Stimulated activated naive CD4-positive, alpha-beta T cell (primary cell): ENCODE data around the gene TXNDC8.

Experiments used
- DNase-seq, 6 experiments: peaks; one replicate each; lab custom pipeline; 2025; lab: John Stamatoyannopoulos, UW

TXNDC8 gene

GRCh38 chr9:110278080-110278707, 59.5 kb downstream of the TXNDC8 start:
- no peak for DNase-seq

DNA sequence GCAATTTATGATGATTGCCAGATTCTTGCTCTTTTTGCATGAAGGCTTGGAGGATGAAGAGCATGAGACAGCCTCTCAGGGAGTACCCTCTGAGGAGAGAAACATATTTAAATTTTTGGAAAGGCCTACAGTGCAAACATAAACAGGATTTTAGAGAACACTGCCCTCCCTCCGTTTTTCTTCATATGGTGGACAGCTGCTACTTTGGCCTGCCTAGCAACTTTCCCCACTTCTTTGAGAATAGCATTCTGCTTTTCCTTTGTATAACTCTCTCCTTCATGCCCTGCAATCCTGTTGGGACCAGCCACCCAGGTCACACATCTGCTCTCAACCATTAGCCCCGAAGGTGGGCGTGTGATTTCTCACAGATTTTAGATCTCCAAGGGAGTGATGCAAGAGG, 60.9 kb downstream of the TXNDC8 start:
- DNase-seq, result no peak

- no peak for DNase-seq
Measured at GRCh38 chr9:110270211-110270995, 67.3 kb downstream of the TXNDC8 start.

DNA sequence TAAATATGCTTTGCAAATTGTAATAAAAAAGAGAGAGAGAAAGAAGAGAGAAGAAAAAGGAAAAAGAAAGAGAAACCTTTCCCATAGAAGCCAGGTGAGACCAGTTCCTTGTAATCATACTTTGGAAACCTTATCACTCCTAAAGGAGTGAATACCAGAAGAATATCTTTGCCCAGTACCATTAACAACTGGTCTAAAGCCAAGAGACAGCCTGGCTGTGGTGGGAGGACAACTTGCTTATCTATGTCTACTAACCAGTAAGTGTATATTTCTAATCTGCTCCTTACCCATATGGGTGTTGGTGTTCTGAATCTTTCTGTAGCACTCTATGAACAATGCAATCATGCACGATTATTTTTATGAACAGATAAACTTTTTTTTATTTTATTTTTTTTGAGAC, 70.9 kb downstream of the TXNDC8 start:
- no peak for DNase-seq

GRCh38 chr9:110261632-110262031, 76.0 kb downstream of the TXNDC8 start:
- DNase-seq, result no peak

DNA sequence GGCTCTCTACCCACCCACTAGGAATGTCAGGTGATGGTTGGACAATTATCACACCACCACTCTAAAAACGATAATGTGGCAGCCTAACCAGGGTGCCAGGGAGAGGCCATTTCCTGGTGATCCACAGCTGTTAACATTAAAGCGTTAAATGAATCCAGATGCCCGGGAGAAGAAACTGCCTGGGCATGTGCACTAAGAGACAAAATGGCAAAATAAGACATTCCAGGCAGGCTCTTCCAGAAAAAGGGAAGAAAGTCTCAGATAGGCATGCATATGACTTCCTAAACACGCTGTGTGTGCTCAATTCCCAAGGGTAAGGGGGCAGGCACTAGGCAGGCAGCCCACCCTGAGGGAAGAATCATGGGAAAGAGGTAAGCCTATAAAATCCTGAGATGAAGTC, 76.8 kb downstream of the TXNDC8 start:
- no peak for DNase-seq

DNA sequence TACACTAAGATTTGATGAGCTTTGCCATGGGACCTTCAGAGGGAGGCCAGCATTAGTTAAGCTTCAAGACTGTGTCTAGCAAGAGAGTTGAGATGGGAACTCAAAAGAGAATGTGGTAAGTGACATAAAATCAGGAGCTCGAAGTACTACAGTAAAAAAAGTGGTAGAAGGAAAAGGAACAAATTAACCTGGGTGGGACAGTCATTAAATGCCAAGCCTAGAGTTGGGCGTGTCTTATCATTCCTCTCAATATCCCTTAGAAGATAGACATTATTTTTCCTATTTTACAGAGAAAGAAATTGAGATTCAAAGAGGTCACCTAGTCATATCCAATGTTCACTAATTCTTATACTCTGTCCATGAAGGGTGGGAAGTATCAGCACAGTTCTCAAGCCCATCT, 78.1 kb downstream of the TXNDC8 start:
- no peak for DNase-seq

- DNase-seq, result no peak
Measured at GRCh38 chr9:110258690-110259091, 79.0 kb downstream of the TXNDC8 start.

GRCh38 chr9:110257956-110258355, 79.7 kb downstream of the TXNDC8 start:
- DNase-seq, result no peak

DNA sequence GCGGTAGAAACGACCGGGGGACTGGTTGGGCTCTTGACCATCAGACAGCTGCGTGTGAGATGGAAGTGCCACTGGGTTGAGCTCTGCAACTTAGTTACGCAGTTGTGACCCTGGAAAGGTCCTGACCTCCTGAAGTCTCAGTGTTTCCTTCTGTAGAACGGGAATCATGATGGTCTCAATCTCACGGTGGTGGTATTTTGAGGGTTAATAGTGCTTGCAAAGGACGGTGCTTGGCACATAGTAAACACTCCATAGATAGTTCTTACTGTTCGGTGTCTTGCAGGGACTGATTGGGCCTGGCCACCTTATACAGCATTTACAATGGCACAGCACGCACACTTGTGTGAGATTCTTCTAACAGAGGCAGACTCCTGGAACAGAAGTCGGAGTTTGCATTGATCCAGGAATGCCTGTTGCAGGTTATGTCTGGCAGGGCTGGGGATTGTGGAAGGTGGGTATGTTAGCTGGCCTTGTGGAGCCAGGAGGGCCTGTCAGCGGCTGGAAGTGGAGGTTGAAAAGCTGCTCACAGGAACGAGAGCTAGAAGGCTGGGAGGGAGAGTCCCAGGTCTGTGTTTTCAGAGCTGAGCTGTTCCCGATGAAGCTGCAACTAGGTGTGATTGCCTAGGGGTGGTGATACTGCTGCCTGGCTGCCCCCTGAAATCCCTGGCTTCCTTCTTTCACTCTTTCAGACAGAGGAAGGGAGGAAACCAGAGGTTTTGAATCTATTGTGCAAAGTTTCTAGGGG, 80.4 kb downstream of the TXNDC8 start:
- peak in 1 of 6 experiments; percentile 39 for DNase-seq

DNA sequence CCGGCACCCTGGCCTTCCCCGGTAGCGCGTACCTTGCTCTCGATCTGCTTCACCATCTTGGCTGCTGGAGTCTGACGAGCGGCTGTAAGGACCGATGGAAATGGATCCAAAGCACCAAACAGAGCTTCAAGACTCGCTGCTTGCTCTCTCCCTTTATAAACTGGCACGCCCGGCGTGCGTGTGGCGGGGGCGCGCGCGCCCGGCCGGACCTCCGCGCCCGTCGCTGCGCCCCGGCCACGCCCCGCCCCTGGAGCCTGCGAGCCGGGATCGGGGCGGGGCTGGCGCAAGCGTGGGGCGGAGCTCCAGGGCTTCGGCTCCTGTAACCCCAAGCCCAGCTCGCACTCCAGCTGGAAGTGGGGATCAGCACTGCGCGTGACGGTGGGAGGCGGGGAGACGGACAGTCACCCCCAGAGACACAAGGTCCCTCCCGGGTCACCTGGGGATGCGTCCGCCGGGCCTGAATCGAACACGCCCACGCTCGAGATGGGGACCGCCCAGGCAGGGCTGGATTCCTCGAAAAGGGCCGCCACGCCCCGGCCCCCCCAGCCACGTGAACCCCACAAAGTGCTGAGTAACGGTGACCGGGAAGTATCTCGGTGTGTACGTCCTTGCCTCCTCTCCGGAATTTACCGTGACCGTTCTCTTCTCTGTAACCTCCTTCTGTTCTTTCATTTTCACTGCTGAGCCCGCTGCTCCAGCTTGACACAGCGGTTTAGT, 81.1 kb downstream of the TXNDC8 start, which contains the start of gene TXN:
Gene TXN, minus strand, starts transcription at position 128 of the 717 bp plus-strand sequence. Its CDS starts 72 bp downstream, at position 56.
- DNase-seq, result peak; percentile 59 to 83 (median 72)

DNA sequence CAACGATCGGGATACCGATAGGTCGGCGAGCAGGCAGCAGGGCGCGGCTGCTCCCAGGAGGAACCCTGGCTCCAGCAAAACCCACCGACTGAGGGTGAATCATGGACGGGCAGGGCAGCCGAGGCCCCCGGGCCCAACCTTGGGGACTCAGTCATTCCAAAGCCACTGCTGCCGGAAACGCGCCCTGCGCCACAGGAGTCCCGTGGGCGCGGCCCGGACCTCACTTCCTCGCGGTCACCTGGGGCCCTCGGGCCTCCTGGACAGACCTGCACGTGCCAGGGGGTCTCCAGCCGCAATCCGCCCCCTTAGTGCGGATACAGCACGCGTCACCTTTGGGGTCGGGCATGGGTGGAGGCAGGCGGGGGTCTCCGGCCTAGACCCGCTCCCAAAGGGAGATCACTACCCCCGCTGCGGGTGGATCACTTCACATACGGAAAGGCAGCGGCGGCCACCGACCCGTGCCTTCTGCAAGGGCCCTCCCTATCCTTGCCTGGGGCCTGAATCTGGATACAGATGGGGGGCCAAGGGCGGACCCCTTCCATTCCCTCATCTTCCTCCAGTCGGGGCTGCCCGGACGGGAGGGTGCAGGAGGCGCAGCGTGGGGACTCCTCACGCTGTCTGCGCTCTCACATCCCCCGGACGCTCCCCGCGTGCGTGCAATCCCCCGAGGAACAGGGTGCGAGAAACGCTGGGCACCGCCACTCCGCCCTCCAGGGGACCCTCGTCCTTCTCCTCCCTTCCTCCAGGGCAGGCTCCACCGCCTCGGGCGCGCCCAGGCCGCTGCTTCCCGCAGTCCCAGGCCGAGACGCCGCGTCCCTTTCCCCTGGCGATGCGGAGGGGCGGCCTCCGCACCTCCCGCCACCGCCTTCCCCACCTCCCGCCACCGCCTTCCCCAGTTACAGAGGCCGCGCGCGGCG, 81.9 kb downstream of the TXNDC8 start:
- DNase-seq, result peak in 2 of 6 experiments; percentile 16 to 73

GRCh38 chr9:110255034-110255462, 82.6 kb downstream of the TXNDC8 start:
- DNase-seq, result peak in 1 of 6 experiments; percentile 2

- no peak for DNase-seq
Measured at GRCh38 chr9:110254500-110254899, 83.2 kb downstream of the TXNDC8 start.
